NCI-H187 treated with DMSO at 0.1 percent for 48 hours (cell line): ENCODE measurements around the gene RET.

Source experiments
- DNase-seq: peaks from one replicate; lab custom pipeline; 2025; lab: John Stamatoyannopoulos, UW

Gene RET

GRCh38 chr10:43062402-43063160 is 14.3 kb upstream of the RET start:
- DNase-seq = no peak

- DNase-seq = no peak
Observed at GRCh38 chr10:43064331-43065075, 12.4 kb upstream of the RET start.

- DNase-seq = no peak
Observed at GRCh38 chr10:43065234-43065633, 11.6 kb upstream of the RET start.

- no peak for DNase-seq
Observed at GRCh38 chr10:43065761-43066160, 11.1 kb upstream of the RET start.

GRCh38 chr10:43066481-43066880 is 10.4 kb upstream of the RET start:
- no peak for DNase-seq

- DNase-seq = no peak
Observed at GRCh38 chr10:43067391-43068135, 9.3 kb upstream of the RET start.

- DNase-seq = no peak
Observed at GRCh38 chr10:43068136-43068395, 8.8 kb upstream of the RET start.

- DNase-seq = no peak
Observed at GRCh38 chr10:43068471-43069210, 8.2 kb upstream of the RET start.

- DNase-seq = no peak
Observed at GRCh38 chr10:43069211-43069515, 7.7 kb upstream of the RET start.

- DNase-seq = no peak
Observed at GRCh38 chr10:43069579-43069978, 7.3 kb upstream of the RET start.

GRCh38 chr10:43070121-43071085 is 6.5 kb upstream of the RET start:
- no peak for DNase-seq

- DNase-seq = no peak
Observed at GRCh38 chr10:43071865-43072650, 4.8 kb upstream of the RET start.

GRCh38 chr10:43073191-43073590 is 3.7 kb upstream of the RET start:
- DNase-seq = no peak

GRCh38 chr10:43073721-43074120 is 3.1 kb upstream of the RET start:
- no peak for DNase-seq

GRCh38 chr10:43074409-43074808 is 2.5 kb upstream of the RET start:
- no peak for DNase-seq

GRCh38 chr10:43074827-43075611 is 1.9 kb upstream of the RET start:
- DNase-seq = no peak

GRCh38 chr10:43075612-43076003 is 1.3 kb upstream of the RET start:
- DNase-seq = no peak

GRCh38 chr10:43076311-43076875 is 476 bp upstream of the RET start:
- DNase-seq = no peak

GRCh38 chr10:43077421-43078171 is 727 bp downstream of the RET start:
- DNase-seq = no peak
